ENCODE results near the gene HNRNPA3.

The HNRNPA3 gene

DNA sequence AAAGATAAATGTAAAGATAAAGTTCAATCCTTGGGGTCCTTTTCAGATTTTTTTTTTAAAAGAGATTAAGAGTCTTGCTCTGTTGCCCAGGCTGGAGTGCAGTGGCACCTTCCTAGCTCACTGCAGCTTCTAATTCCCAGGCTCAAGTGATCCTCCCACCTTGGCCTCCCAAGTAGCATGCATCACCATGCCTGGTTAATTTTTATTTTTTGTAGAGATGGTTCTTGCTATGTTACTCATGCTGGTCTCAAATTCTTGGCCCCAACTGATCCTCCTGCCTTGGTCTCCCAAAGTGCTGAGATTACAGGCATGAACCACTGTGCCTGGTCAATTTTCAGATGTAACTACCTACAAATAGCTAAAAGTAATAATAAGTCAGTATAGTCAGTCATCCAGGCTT lies 30.9 kb downstream of the HNRNPA3 start:
- TF ChIP-seq, protein P1, sequence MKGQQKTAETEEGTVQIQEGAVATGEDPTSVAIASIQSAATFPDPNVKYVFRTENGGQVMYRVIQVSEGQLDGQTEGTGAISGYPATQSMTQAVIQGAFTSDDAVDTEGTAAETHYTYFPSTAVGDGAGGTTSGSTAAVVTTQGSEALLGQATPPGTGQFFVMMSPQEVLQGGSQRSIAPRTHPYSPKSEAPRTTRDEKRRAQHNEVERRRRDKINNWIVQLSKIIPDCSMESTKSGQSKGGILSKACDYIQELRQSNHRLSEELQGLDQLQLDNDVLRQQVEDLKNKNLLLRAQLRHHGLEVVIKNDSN (IDR thresholded peaks at IDR 0.05), result no peak
- TF ChIP-seq YY1 (IDR thresholded peaks at IDR 0.05; ENCODE audit: low read depth), result no peak
- no peak for TF ChIP-seq NFIC (IDR thresholded peaks at IDR 0.05)
- no peak for TF ChIP-seq EP300 (IDR thresholded peaks at IDR 0.05; ENCODE audit: borderline replicate concordance)
- no peak for TF ChIP-seq TEAD4 (IDR thresholded peaks at IDR 0.05)
- TF ChIP-seq EGR1 (IDR thresholded peaks at IDR 0.05), result no peak
- TF ChIP-seq, protein P2, sequence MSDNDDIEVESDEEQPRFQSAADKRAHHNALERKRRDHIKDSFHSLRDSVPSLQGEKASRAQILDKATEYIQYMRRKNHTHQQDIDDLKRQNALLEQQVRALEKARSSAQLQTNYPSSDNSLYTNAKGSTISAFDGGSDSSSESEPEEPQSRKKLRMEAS (IDR thresholded peaks at IDR 0.05), result no peak
- no peak for TF ChIP-seq TAF1 (IDR thresholded peaks at IDR 0.05; ENCODE audit: low read depth)
- no peak for TF ChIP-seq RAD21 (IDR thresholded peaks at IDR 0.05; ENCODE audit: low read depth)
- no peak for TF ChIP-seq ZBTB7A (IDR thresholded peaks at IDR 0.05; ENCODE audit: low read depth)
- no peak for TF ChIP-seq TCF12 (IDR thresholded peaks at IDR 0.05; ENCODE audit: low read depth)
- TF ChIP-seq FOXM1 (IDR thresholded peaks at IDR 0.05; ENCODE audit: borderline replicate concordance, low read depth), result no peak

DNA sequence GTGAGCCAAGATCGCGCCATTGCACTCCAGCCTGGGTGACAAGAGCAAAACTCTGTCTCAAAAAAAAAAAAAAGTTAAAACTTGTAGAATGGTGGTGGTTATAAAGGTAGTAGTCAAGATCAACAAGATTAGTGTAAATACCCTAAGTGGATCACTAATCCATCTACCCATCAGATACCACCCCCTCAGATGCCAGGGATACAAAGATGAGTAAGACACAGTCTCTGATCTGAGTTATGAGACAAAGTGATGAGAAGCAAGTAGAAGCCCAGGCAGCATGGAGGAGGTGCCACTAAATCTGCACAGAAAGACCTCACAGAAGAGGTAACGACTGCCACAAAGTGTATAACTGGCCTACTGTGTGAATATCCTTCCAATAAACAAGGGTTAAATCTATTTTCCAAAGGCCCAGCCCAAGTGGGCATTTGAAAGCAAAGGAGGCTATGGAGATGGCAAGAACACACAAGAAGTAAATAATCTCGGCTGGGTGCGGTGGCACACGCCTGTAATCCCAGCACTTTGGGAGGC lies 31.7 kb downstream of the HNRNPA3 start:
- no peak for TF ChIP-seq RAD21 (IDR thresholded peaks at IDR 0.05; ENCODE audit: low read depth)
- TF ChIP-seq, protein P3, sequence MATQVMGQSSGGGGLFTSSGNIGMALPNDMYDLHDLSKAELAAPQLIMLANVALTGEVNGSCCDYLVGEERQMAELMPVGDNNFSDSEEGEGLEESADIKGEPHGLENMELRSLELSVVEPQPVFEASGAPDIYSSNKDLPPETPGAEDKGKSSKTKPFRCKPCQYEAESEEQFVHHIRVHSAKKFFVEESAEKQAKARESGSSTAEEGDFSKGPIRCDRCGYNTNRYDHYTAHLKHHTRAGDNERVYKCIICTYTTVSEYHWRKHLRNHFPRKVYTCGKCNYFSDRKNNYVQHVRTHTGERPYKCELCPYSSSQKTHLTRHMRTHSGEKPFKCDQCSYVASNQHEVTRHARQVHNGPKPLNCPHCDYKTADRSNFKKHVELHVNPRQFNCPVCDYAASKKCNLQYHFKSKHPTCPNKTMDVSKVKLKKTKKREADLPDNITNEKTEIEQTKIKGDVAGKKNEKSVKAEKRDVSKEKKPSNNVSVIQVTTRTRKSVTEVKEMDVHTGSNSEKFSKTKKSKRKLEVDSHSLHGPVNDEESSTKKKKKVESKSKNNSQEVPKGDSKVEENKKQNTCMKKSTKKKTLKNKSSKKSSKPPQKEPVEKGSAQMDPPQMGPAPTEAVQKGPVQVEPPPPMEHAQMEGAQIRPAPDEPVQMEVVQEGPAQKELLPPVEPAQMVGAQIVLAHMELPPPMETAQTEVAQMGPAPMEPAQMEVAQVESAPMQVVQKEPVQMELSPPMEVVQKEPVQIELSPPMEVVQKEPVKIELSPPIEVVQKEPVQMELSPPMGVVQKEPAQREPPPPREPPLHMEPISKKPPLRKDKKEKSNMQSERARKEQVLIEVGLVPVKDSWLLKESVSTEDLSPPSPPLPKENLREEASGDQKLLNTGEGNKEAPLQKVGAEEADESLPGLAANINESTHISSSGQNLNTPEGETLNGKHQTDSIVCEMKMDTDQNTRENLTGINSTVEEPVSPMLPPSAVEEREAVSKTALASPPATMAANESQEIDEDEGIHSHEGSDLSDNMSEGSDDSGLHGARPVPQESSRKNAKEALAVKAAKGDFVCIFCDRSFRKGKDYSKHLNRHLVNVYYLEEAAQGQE (IDR thresholded peaks at IDR 0.05; ENCODE audit: low read depth), result no peak
- TF ChIP-seq, protein P1 (IDR thresholded peaks at IDR 0.05), result no peak
- no peak for TF ChIP-seq TCF12 (IDR thresholded peaks at IDR 0.05; ENCODE audit: low read depth)
- TF ChIP-seq, protein P2 (IDR thresholded peaks at IDR 0.05), result no peak
- no peak for TF ChIP-seq NFIC (IDR thresholded peaks at IDR 0.05)
- TF ChIP-seq ZBTB7A (IDR thresholded peaks at IDR 0.05; ENCODE audit: low read depth), result no peak
- no peak for TF ChIP-seq CEBPB (IDR thresholded peaks at IDR 0.05)
- no peak for TF ChIP-seq YY1 (IDR thresholded peaks at IDR 0.05; ENCODE audit: low read depth)
- no peak for TF ChIP-seq CREB1 (IDR thresholded peaks at IDR 0.05; ENCODE audit: low read depth)
- no peak for TF ChIP-seq TEAD4 (IDR thresholded peaks at IDR 0.05)
- TF ChIP-seq EP300 (IDR thresholded peaks at IDR 0.05; ENCODE audit: borderline replicate concordance), result no peak
- no peak for TF ChIP-seq TAF1 (IDR thresholded peaks at IDR 0.05; ENCODE audit: low read depth)
- TF ChIP-seq FOXM1 (IDR thresholded peaks at IDR 0.05; ENCODE audit: borderline replicate concordance, low read depth), result no peak
- no peak for TF ChIP-seq EGR1 (IDR thresholded peaks at IDR 0.05)

DNA sequence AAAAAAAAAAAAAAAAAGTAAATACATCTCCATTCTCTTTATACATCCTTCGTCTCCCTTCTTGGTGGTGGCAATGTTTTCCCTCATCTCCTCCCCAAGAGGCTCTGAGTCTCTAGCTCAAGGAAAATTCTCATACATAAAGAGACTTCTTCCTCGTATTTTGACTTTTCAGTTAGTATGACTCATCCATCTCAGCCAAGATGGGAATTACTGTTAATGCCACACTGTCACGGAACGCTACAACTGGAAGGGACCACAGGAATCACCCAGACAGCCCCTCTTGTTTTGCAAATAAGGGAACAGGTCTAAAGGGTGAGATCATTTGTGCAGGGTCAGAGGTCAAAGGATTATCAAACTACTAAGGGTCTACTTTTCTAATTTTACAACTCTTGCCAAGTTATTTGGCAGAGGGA lies 32.4 kb downstream of the HNRNPA3 start:
- TF ChIP-seq NFIC (IDR thresholded peaks at IDR 0.05) (no peak), TEAD4 (IDR thresholded peaks at IDR 0.05) (no peak), EP300 (IDR thresholded peaks at IDR 0.05; ENCODE audit: borderline replicate concordance) (no peak), CEBPB (IDR thresholded peaks at IDR 0.05) (no peak), TAF1 (IDR thresholded peaks at IDR 0.05; ENCODE audit: low read depth) (no peak), EGR1 (IDR thresholded peaks at IDR 0.05) (no peak), ZBTB7A (IDR thresholded peaks at IDR 0.05; ENCODE audit: low read depth) (no peak), CREB1 (IDR thresholded peaks at IDR 0.05; ENCODE audit: low read depth) (no peak), RAD21 (IDR thresholded peaks at IDR 0.05; ENCODE audit: low read depth) (no peak), FOXM1 (IDR thresholded peaks at IDR 0.05; ENCODE audit: borderline replicate concordance, low read depth) (no peak), YY1 (IDR thresholded peaks at IDR 0.05; ENCODE audit: low read depth) (no peak), TCF12 (IDR thresholded peaks at IDR 0.05; ENCODE audit: low read depth) (no peak)
- TF ChIP-seq, protein P2 (IDR thresholded peaks at IDR 0.05), result no peak
- TF ChIP-seq, protein P3 (IDR thresholded peaks at IDR 0.05; ENCODE audit: low read depth), result no peak
- TF ChIP-seq, protein P1 (IDR thresholded peaks at IDR 0.05), result no peak

DNA sequence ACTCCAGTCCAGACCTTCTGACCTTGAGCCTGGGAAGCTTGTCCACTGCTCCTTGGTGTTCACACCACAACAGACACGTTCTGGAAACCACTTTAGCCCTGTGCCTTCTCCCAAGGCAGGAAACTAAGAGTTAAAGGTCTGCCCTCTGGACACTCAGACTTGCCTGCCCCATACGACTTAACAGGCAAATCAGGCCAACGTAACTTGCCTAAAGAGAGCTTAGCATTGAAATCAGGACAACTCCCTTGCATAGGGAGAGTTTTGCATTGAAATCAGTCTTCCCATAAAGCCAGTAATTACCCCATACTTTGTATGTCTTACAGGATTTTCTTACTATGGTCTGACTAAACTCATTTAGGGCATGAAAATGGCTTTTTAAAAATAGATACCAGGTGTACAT lies 33.4 kb downstream of the HNRNPA3 start:
- TF ChIP-seq CEBPB (IDR thresholded peaks at IDR 0.05), result no peak
- TF ChIP-seq, protein P2 (IDR thresholded peaks at IDR 0.05), result no peak
- TF ChIP-seq EGR1 (IDR thresholded peaks at IDR 0.05), result no peak
- no peak for TF ChIP-seq TEAD4 (IDR thresholded peaks at IDR 0.05)
- no peak for TF ChIP-seq CREB1 (IDR thresholded peaks at IDR 0.05; ENCODE audit: low read depth)
- TF ChIP-seq YY1 (IDR thresholded peaks at IDR 0.05; ENCODE audit: low read depth), result no peak
- TF ChIP-seq RAD21 (IDR thresholded peaks at IDR 0.05; ENCODE audit: low read depth), result no peak
- no peak for TF ChIP-seq EP300 (IDR thresholded peaks at IDR 0.05; ENCODE audit: borderline replicate concordance)
- no peak for TF ChIP-seq TAF1 (IDR thresholded peaks at IDR 0.05; ENCODE audit: low read depth)
- TF ChIP-seq FOXM1 (IDR thresholded peaks at IDR 0.05; ENCODE audit: borderline replicate concordance, low read depth), result no peak
- TF ChIP-seq, protein P3 (IDR thresholded peaks at IDR 0.05; ENCODE audit: low read depth), result no peak
- TF ChIP-seq, protein P1 (IDR thresholded peaks at IDR 0.05), result no peak
